Measurements from ENCODE around the gene AATF. TPM values are rescaled to one million over a fixed set of nuclear protein-coding genes. Genes with fewer than 3 reads are reported as not detected.

Gene AATF
- total and polyA plus RNA-seq, 2 experiments from 2014 or later, result 31.2 to 35.7 TPM

DNA sequence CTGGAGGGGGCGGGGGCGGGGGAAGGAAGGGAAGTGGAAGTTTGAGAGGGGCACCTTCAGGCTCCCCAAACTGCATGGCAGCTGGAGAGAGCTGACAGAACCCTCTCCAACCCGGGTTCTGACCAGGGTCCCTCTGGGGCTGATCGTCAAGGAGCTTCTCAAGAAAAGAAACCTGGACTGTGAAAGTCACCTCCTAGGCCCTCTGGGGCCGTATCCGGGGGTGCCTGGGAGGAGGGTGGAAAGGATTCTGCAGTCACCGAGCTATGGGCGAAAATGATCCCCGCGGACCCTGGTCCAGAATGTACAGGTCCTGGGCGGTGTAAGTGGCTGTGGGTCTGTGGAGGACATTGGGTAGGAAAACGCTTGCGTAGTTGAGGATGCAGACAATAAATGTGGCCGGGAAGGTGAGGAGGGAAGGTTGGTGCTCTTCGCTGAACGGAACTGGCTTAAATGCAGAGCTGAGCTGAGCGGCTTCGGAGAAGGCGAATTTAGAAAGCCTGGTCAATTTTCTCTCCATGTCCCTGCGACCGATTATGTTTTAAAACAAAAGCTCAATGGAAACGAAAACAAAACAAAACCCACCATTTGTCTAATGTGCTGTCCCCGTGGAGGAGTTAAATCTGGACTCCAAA lies 15.1 kb upstream of the AATF start:
- Histone ChIP-seq H3K4me3 (no peak overlapping the region), H3K36me3 (replicated peaks; ENCODE audit: insufficient read depth, low read depth) (no peaks in the 10 kb centered on the region), H3K4me1 (ENCODE audit: insufficient read depth) (peaks cover 50% of the 10 kb centered on the region), H3K27ac (no peak overlapping the region), H3K9me2 (replicated peaks; ENCODE audit: insufficient read depth) (no peaks in the 10 kb centered on the region), H3K27me3 (peaks cover 98% of the 10 kb centered on the region), H3K4me2 (peak overlapping the region; percentile 73), H3K79me2 (no peaks in the 10 kb centered on the region), H4K20me1 (ENCODE audit: insufficient read depth, poor library complexity, severe bottlenecking) (peaks cover 6% of the 10 kb centered on the region), H3K9me3 (ENCODE audit: low read depth) (no peaks in the 10 kb centered on the region), H2AFZ (no peak overlapping the region)
- 15% methylated on average over 21 of the region's 23 CpGs for WGBS (ENCODE audit: low lambda C conversion rate, missing lambda C conversion rate)
- no peak for DNase-seq (ENCODE audit: low spot score)
- peak; percentile 59 for TF ChIP-seq EZH2 (IDR thresholded peaks at IDR 0.05; ENCODE audit: borderline replicate concordance)
- TF ChIP-seq, protein P1, sequence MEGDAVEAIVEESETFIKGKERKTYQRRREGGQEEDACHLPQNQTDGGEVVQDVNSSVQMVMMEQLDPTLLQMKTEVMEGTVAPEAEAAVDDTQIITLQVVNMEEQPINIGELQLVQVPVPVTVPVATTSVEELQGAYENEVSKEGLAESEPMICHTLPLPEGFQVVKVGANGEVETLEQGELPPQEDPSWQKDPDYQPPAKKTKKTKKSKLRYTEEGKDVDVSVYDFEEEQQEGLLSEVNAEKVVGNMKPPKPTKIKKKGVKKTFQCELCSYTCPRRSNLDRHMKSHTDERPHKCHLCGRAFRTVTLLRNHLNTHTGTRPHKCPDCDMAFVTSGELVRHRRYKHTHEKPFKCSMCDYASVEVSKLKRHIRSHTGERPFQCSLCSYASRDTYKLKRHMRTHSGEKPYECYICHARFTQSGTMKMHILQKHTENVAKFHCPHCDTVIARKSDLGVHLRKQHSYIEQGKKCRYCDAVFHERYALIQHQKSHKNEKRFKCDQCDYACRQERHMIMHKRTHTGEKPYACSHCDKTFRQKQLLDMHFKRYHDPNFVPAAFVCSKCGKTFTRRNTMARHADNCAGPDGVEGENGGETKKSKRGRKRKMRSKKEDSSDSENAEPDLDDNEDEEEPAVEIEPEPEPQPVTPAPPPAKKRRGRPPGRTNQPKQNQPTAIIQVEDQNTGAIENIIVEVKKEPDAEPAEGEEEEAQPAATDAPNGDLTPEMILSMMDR (IDR thresholded peaks at IDR 0.05; ENCODE audit: poor library complexity), result no peak
- TF ChIP-seq EZH2phosphoT487 (IDR thresholded peaks at IDR 0.05; ENCODE audit: low read depth, severe bottlenecking, unreplicated experiment), result peak; percentile 85

GRCh38 chr17:36934144-36934691 lies 14.5 kb upstream of the AATF start:
- Histone ChIP-seq H2AFZ (no peak overlapping the region), H3K27me3 (peaks cover 98% of the 10 kb centered on the region), H3K36me3 (replicated peaks; ENCODE audit: insufficient read depth, low read depth) (no peaks in the 10 kb centered on the region), H3K27ac (no peak overlapping the region), H3K4me1 (ENCODE audit: insufficient read depth) (peaks cover 51% of the 10 kb centered on the region), H3K79me2 (no peaks in the 10 kb centered on the region), H3K9me3 (ENCODE audit: low read depth) (no peaks in the 10 kb centered on the region), H3K4me2 (peak overlapping the region; percentile 73), H4K20me1 (ENCODE audit: insufficient read depth, poor library complexity, severe bottlenecking) (peaks cover 6% of the 10 kb centered on the region), H3K9me2 (replicated peaks; ENCODE audit: insufficient read depth) (no peaks in the 10 kb centered on the region), H3K4me3 (no peak overlapping the region)
- WGBS (ENCODE audit: low lambda C conversion rate, missing lambda C conversion rate), result 4% methylated on average over 24 of the region's 26 CpGs
- TF ChIP-seq, protein P1 (IDR thresholded peaks at IDR 0.05; ENCODE audit: poor library complexity), result no peak
- peak; percentile 57 for TF ChIP-seq EZH2 (IDR thresholded peaks at IDR 0.05; ENCODE audit: borderline replicate concordance)
- DNase-seq (ENCODE audit: low spot score), result no peak

DNA sequence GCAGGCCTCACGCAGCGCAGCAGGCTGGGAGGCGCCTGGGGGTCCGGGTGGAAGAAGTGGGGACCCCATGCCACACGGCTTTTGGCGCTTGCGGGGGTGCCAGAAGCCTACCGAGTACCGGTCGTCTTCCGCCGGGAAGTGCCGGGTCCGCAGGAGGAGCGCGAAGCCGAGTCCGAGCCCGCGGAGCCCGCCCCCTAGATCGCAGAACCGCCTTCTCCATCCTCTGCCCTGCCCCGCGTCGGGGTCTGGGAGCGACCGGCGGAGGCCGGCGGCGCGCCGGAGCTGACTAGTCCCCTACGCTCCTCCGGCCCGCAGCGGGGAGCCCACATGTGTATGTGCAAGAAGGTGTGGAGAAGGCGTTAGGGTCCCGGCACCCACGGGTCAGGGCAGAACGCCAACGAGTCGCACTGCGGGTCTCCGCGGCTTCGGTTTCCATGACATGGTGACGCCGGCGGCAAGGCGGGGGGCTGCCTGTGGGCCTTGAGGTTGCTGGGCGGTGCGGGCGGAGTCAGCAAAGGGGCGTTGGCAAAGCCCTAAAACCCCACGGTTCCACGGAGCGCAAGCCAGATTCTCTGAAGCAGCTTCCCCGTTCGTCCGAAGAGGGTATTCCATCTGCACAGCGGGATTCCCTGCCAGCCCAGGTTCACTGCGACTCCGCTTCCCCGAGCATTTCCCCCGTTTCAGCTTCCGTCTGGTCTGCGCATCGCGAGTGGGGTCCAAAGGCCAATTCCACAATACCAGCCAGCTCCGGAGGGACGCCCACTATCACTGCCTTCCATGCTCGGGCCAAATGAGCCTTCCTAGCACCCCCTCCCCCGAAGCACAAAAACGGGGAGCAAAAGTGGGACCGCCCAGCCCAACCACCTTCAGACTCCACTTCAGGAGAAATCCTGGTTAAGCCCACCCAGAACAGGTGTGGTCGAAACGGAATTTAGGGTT lies 13.8 kb upstream of the AATF start:
- H3K9me3 ChIP-seq (ENCODE audit: low read depth), result no peaks in the 10 kb centered on the region
- peak; percentile 59 for TF ChIP-seq EZH2 (IDR thresholded peaks at IDR 0.05; ENCODE audit: borderline replicate concordance)
- TF ChIP-seq EZH2phosphoT487 (IDR thresholded peaks at IDR 0.05; ENCODE audit: low read depth, severe bottlenecking, unreplicated experiment), result peak; percentile 92
- TF ChIP-seq, protein P1 (IDR thresholded peaks at IDR 0.05; ENCODE audit: poor library complexity), result no peak
- no peaks in the 10 kb centered on the region for H3K79me2 ChIP-seq
- H3K4me2 ChIP-seq, result peak overlapping the region; percentile 73
- peaks cover 98% of the 10 kb centered on the region for H3K27me3 ChIP-seq
- DNase-seq (ENCODE audit: low spot score), result no peak
- H3K36me3 ChIP-seq (replicated peaks; ENCODE audit: insufficient read depth, low read depth), result no peaks in the 10 kb centered on the region
- H3K4me3 ChIP-seq, result no peak overlapping the region
- no peaks in the 10 kb centered on the region for H3K9me2 ChIP-seq (replicated peaks; ENCODE audit: insufficient read depth)
- no peak overlapping the region for H3K27ac ChIP-seq
- peaks cover 51% of the 10 kb centered on the region for H3K4me1 ChIP-seq (ENCODE audit: insufficient read depth)
- H2AFZ ChIP-seq, result peak overlapping the region; percentile 20
- 1% methylated on average over 75 of the region's 79 CpGs for WGBS (ENCODE audit: low lambda C conversion rate, missing lambda C conversion rate)
- peaks cover 6% of the 10 kb centered on the region for H4K20me1 ChIP-seq (ENCODE audit: insufficient read depth, poor library complexity, severe bottlenecking)

All from hepatocyte (in vitro differentiated cells).